A673 (cell line): ENCODE results near the gene MEF2C. TPM values are rescaled to one million over a fixed set of nuclear protein-coding genes. Genes with fewer than 3 reads are reported as not detected.

Experiments
- BruUV-seq: library from RNA; stranded (reverse); fragments of 400-500 nt; replicated peaks from 2 replicates; lab custom pipeline; 2021; lab: Mats Ljungman, UMichigan
- CTCF ChIA-PET: fragments of 300-600 bp; sonication (Branson Sonifier 250); formaldehyde crosslinking; loops from one replicate; lab custom pipeline; 2022; ENCODE audit warnings: antibody characterized with exemption; lab: Charles Lee
- POLR2A ChIA-PET: fragments of 300-600 bp; sonication (Branson Sonifier 250); formaldehyde crosslinking; loops from one replicate; lab custom pipeline; 2022; ENCODE audit warnings: antibody characterized with exemption; ENCODE audit not compliant: low non-redundant PET; lab: Charles Lee
- DNase-seq: peaks from one replicate; pipeline ENCODE4 v3.0.0-alpha.2; 2015; ENCODE audit warnings: low spot score
- H3K27ac ChIP-seq: fragments of 200-600 bp; sonication (generic); 2 replicates; pipeline ENCODE4 v1.5.1; 2016; ENCODE audit warnings: mixed run types, low read depth, mild to moderate bottlenecking, mixed read lengths, antibody characterized with exemption, low read length; ENCODE audit not compliant: poor library complexity, severe bottlenecking
- H3K27me3 ChIP-seq: fragments of 200-600 bp; sonication (generic); replicated peaks from 2 replicates; pipeline ENCODE4 v1.6.1; 2017; ENCODE audit warnings: mixed run types, low read depth, mild to moderate bottlenecking, mixed read lengths, antibody characterized with exemption, low read length; ENCODE audit not compliant: insufficient read depth, poor library complexity
- H3K36me3 ChIP-seq: fragments of 200-600 bp; sonication (generic); 2 replicates; pipeline ENCODE4 v1.6.1; 2016; ENCODE audit warnings: mixed run types, mild to moderate bottlenecking, mixed read lengths, antibody characterized with exemption, low read length; ENCODE audit not compliant: insufficient read depth, poor library complexity, severe bottlenecking
- H3K4me1 ChIP-seq: fragments of 200-600 bp; sonication (generic); 2 replicates; pipeline ENCODE4 v1.6.1; 2017; ENCODE audit warnings: mixed run types, mild to moderate bottlenecking, mixed read lengths, antibody characterized with exemption, low read length; ENCODE audit not compliant: insufficient read depth, poor library complexity, severe bottlenecking
- H3K4me3 ChIP-seq: fragments of 200-600 bp; sonication (generic); 2 replicates; pipeline ENCODE4 v1.5.1; 2016; ENCODE audit warnings: low read depth, mixed run types, mild to moderate bottlenecking, mixed read lengths, low read length; ENCODE audit not compliant: poor library complexity, severe bottlenecking
- H3K9me3 ChIP-seq: fragments of 200-600 bp; sonication (generic); 2 replicates; pipeline ENCODE4 v1.6.1; 2016; ENCODE audit warnings: mixed run types, low read depth, mild to moderate bottlenecking, mixed read lengths, antibody characterized with exemption, low read length; ENCODE audit not compliant: poor library complexity, severe bottlenecking
- CTCF ChIP-seq: fragments of 300-800, 200-600 bp; sonication (generic); conservative IDR thresholded peaks from 2 replicates; pipeline ENCODE4 v1.5.1; 2017; ENCODE audit warnings: low read depth, mild to moderate bottlenecking, antibody characterized with exemption, low read length, moderate library complexity, mixed read lengths
- EZH2 ChIP-seq: fragments of 200-600 bp; sonication (generic); IDR thresholded peaks from 2 replicates; pipeline ENCODE4 v1.6.1; 2017; ENCODE audit warnings: borderline replicate concordance, low read depth, mild to moderate bottlenecking, mixed read lengths, antibody characterized with exemption, low read length; ENCODE audit not compliant: poor library complexity, severe bottlenecking
- intact Hi-C: fragments of 100-400 bp; cut with micrococcal nuclease; formaldehyde crosslinking; loops from one replicate; pipeline ENCODE4 v1.10.0; 2022; ENCODE audit not compliant: unreplicated experiment
- total RNA-seq: library from RNA; stranded (reverse); gene quantifications from 2 replicates; pipeline ENCODE4 v1.2.3, GENCODE V29; 2021

MEF2C gene
- total RNA-seq, 1 experiment from 2014 or later: 2.0 TPM

GRCh38 chr5:88867638-88868037 is 15.3 kb downstream of the MEF2C start:
- Histone ChIP-seq H3K4me3 (no peak overlapping the region), H3K27me3 (no peaks in the 10 kb centered on the region), H3K4me1 (no peaks in the 10 kb centered on the region), H3K9me3 (no peaks in the 10 kb centered on the region), H3K27ac (no peak overlapping the region), H3K36me3 (no peaks in the 10 kb centered on the region)
- TF ChIP-seq EZH2 (no peak), CTCF (no peak)
- BruUV-seq: no TSS peak
- DNase-seq: no peak
- POLR2A ChIA-PET: no interaction called here
- CTCF ChIA-PET: no interaction called here
- intact Hi-C loops: no loop called here

GRCh38 chr5:88863523-88863922 is 19.5 kb downstream of the MEF2C start:
- DNase-seq: no peak
- Histone ChIP-seq H3K4me3 (no peak overlapping the region), H3K36me3 (no peaks in the 10 kb centered on the region), H3K9me3 (no peaks in the 10 kb centered on the region), H3K27me3 (no peaks in the 10 kb centered on the region), H3K27ac (no peak overlapping the region), H3K4me1 (no peaks in the 10 kb centered on the region)
- ChIA-PET CTCF (no interaction called here), POLR2A (no interaction called here)
- no TSS peak for BruUV-seq
- intact Hi-C loops: no loop called here
- no peak for TF ChIP-seq EZH2
- TF ChIP-seq CTCF: no peak

GRCh38 chr5:88862547-88863175 is 20.3 kb downstream of the MEF2C start:
- DNase-seq: no peak
- TF ChIP-seq EZH2 (no peak), CTCF (no peak)
- Histone ChIP-seq H3K4me3 (no peak overlapping the region), H3K27ac (no peak overlapping the region), H3K27me3 (no peaks in the 10 kb centered on the region), H3K36me3 (no peaks in the 10 kb centered on the region), H3K4me1 (no peaks in the 10 kb centered on the region), H3K9me3 (no peaks in the 10 kb centered on the region)
- ChIA-PET POLR2A (no interaction called here), CTCF (no interaction called here)
- intact Hi-C loops: no loop called here
- BruUV-seq: no TSS peak
